Type B pancreatic cell (in vitro differentiated cells): ENCODE results near the gene AMPD3. TPM values are rescaled to one million over a fixed set of nuclear protein-coding genes. Genes with fewer than 3 reads are reported as not detected.

Experiments used
- DNase-seq: peaks from one replicate; pipeline ENCODE4 v3.0.0; 2021; ENCODE audit warnings: mixed read lengths; ENCODE audit not compliant: unreplicated experiment; ENCODE audit errors: extremely low spot score
- H3K27ac Mint-ChIP-seq: 2 replicates; pipeline ENCODE4 v1.8.0; 2021; ENCODE audit warnings: mild to moderate bottlenecking, mixed read lengths
- H3K27me3 Mint-ChIP-seq: 2 replicates; pipeline ENCODE4 v1.8.0; 2021; ENCODE audit warnings: mixed read lengths
- H3K36me3 Mint-ChIP-seq: 2 replicates; pipeline ENCODE4 v1.8.0; 2021; ENCODE audit warnings: mixed read lengths
- H3K4me1 Mint-ChIP-seq: one replicate; pipeline ENCODE4 v1.8.0; 2021; ENCODE audit warnings: mixed read lengths; ENCODE audit not compliant: unreplicated experiment
- H3K4me3 Mint-ChIP-seq: 2 replicates; pipeline ENCODE4 v1.8.0; 2021; ENCODE audit warnings: mild to moderate bottlenecking, mixed read lengths
- H3K9me3 Mint-ChIP-seq: 2 replicates; pipeline ENCODE4 v1.8.0; 2021; ENCODE audit warnings: mixed read lengths
- CTCF ChIP-seq: fragments of 200-600 bp; sonication (generic); conservative IDR thresholded peaks from 2 replicates; pipeline ENCODE4 v1.5.0; 2021; ENCODE audit warnings: antibody characterized with exemption, mild to moderate bottlenecking
- total RNA-seq: library from RNA; stranded (reverse); gene quantifications from 2 replicates; pipeline ENCODE4 v1.2.1, GENCODE V29; 2021; ENCODE audit warnings: low replicate concordance

The AMPD3 gene
- total RNA-seq, 1 donor from 2014 or later = 7.0 TPM

- H3K4me3 Mint-ChIP-seq = peak overlapping the region; percentile 91
- H3K4me1 Mint-ChIP-seq = peaks cover 27% of the 10 kb centered on the region
- H3K36me3 Mint-ChIP-seq = no peaks in the 10 kb centered on the region
- H3K27me3 Mint-ChIP-seq = peaks cover 35% of the 10 kb centered on the region
- no peak for DNase-seq
- peak overlapping the region; percentile 72 for H3K27ac Mint-ChIP-seq
- no peak for TF ChIP-seq CTCF
- H3K9me3 Mint-ChIP-seq = no peaks in the 10 kb centered on the region
These were observed 3.5 kb upstream of the AMPD3 start for GRCh38 chr11:10451426-10452116.

GRCh38 chr11:10452211-10452767 lies 2.8 kb upstream of the AMPD3 start:
- peaks cover 27% of the 10 kb centered on the region for H3K4me1 Mint-ChIP-seq

GRCh38 chr11:10453261-10453660 lies 1.8 kb upstream of the AMPD3 start:
- Mint-ChIP-seq H3K27me3 (peaks cover 31% of the 10 kb centered on the region), H3K36me3 (no peaks in the 10 kb centered on the region), H3K4me3 (no peak overlapping the region), H3K9me3 (no peaks in the 10 kb centered on the region), H3K27ac (no peak overlapping the region), H3K4me1 (peaks cover 27% of the 10 kb centered on the region)
- TF ChIP-seq CTCF = no peak
- no peak for DNase-seq

More at GRCh38 chr11:10452211-10452767, 2.8 kb upstream of the AMPD3 start:
- DNase-seq = no peak
- Mint-ChIP-seq H3K36me3 (no peaks in the 10 kb centered on the region), H3K27me3 (peaks cover 33% of the 10 kb centered on the region), H3K4me3 (peak overlapping the region; percentile 91), H3K27ac (no peak overlapping the region), H3K9me3 (no peaks in the 10 kb centered on the region)
- no peak for TF ChIP-seq CTCF

GRCh38 chr11:10455637-10456487 lies 798 bp downstream of the AMPD3 start:
- H3K4me1 Mint-ChIP-seq = peaks cover 32% of the 10 kb centered on the region
- peaks cover 15% of the 10 kb centered on the region for H3K27me3 Mint-ChIP-seq
- no peak for TF ChIP-seq CTCF
- H3K27ac Mint-ChIP-seq = peak overlapping the region; percentile 79
- no peaks in the 10 kb centered on the region for H3K36me3 Mint-ChIP-seq
- peak overlapping the region; percentile 60 for H3K4me3 Mint-ChIP-seq
- H3K9me3 Mint-ChIP-seq = no peaks in the 10 kb centered on the region
- DNase-seq = no peak

- DNase-seq = no peak
- Mint-ChIP-seq H3K9me3 (no peaks in the 10 kb centered on the region), H3K4me3 (peak overlapping the region; percentile 60), H3K27me3 (peaks cover 10% of the 10 kb centered on the region), H3K4me1 (peaks cover 28% of the 10 kb centered on the region), H3K27ac (peak overlapping the region; percentile 79), H3K36me3 (no peaks in the 10 kb centered on the region)
- no peak for TF ChIP-seq CTCF
These were observed 1.5 kb downstream of the AMPD3 start for GRCh38 chr11:10456519-10456918.
